ENCODE measurements around the gene ANKRD13B. TPM values are rescaled to one million over a fixed set of nuclear protein-coding genes. Genes with fewer than 3 reads are reported as not detected.

The ANKRD13B gene
- total and polyA plus RNA-seq, 2 of the 13 experiments (the other 11 are each of a cell fraction or from before 2014, with no cell fraction given): 1.7 to 1.8 TPM

DNA sequence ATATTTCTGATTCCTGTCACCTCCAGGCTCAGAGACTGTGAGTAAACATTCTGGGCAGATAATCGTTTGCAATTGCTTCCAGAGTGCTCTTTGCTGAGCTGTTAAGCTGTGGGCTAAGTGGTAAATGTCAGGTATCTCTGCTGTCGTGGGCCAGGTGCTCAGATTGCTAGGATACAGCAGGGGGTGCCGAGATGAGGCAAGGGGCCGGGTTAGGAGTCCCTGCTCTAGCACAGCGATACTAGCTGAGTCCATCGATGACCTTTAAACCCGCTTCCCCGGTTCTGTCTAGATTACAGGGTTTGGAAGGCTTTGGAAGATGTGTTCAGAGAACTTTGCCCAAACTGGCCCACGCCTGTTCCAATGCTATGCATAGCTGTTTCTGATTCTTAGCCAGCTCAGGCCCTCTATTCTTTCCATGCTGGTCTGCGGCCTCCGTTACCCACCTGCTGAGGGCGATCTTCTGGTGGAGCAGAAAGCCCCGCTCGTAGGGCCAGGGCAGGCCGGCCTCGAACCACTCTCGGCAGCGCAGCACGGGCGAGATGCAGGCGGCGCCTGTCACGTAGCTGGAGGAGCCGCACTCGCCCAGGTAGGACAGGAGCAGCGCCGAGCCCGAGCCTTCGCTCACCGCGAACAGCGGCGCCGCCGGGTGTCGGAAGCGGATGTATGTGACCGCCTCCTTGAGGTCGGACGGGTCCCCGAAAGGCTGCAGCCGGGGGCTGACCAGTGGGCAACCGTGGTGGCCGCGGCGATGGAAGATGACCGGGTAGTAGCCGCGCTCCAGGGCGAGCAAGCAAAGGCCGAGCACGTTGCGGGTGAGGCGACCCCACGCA lies 27.1 kb upstream of the ANKRD13B start (continued):
- TF ChIP-seq, protein P1, sequence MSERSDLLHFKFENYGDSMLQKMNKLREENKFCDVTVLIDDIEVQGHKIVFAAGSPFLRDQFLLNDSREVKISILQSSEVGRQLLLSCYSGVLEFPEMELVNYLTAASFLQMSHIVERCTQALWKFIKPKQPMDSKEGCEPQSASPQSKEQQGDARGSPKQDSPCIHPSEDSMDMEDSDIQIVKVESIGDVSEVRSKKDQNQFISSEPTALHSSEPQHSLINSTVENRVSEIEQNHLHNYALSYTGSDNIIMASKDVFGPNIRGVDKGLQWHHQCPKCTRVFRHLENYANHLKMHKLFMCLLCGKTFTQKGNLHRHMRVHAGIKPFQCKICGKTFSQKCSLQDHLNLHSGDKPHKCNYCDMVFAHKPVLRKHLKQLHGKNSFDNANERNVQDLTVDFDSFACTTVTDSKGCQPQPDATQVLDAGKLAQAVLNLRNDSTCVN (CRISPR knock-in tag; IDR thresholded peaks at IDR 0.05; ENCODE audit: borderline replicate concordance): peak; percentile 21; the same call in 1 of the 2 replicates
- TF ChIP-seq ZNF3 (CRISPR knock-in tag; IDR thresholded peaks at IDR 0.05): no peak
- TF ChIP-seq NR2F2 (IDR thresholded peaks at IDR 0.05; ENCODE audit: borderline replicate concordance, low read depth): no peak
- TF ChIP-seq MATR3 (CRISPR knock-in tag; IDR thresholded peaks at IDR 0.05): no peak
- TF ChIP-seq RAD51 (IDR thresholded peaks at IDR 0.05; ENCODE audit: borderline replicate concordance): no peak
- TF ChIP-seq ZNF251 (CRISPR knock-in tag; IDR thresholded peaks at IDR 0.05): no peak
- TF ChIP-seq, protein P2, sequence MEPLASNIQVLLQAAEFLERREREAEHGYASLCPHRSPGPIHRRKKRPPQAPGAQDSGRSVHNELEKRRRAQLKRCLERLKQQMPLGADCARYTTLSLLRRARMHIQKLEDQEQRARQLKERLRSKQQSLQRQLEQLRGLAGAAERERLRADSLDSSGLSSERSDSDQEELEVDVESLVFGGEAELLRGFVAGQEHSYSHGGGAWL (CRISPR knock-in tag; IDR thresholded peaks at IDR 0.05): no peak; the same call in 1 of the 2 replicates
- 0 out of 2 replicates have a peak, but pooled peaks have one; percentile 19 for TF ChIP-seq PITX1 (CRISPR knock-in tag; IDR thresholded peaks at IDR 0.05)
- 0 out of 2 replicates have a peak, but pooled peaks have one; percentile 38 for TF ChIP-seq ZNF446 (CRISPR knock-in tag; IDR thresholded peaks at IDR 0.05)
- no peak for TF ChIP-seq ZXDC (CRISPR knock-in tag; IDR thresholded peaks at IDR 0.05)
- TF ChIP-seq ZNF792 (CRISPR knock-in tag; IDR thresholded peaks at IDR 0.05): 0 out of 2 replicates have a peak, but pooled peaks have one; percentile 10
- TF ChIP-seq ESRRA (CRISPR knock-in tag; IDR thresholded peaks at IDR 0.05; ENCODE audit: low read depth): 0 out of 2 replicates have a peak, but pooled peaks have one; percentile 17
- no peak for TF ChIP-seq ATF1 (CRISPR knock-in tag; IDR thresholded peaks at IDR 0.05)
- no peak for TF ChIP-seq ZNF224 (CRISPR knock-in tag; IDR thresholded peaks at IDR 0.05)
- TF ChIP-seq RXRA (CRISPR knock-in tag; IDR thresholded peaks at IDR 0.05): peak; percentile 53; the same call in 1 of the 2 replicates
- no peak for TF ChIP-seq ZNF367 (CRISPR knock-in tag; IDR thresholded peaks at IDR 0.05; ENCODE audit: borderline replicate concordance)
- TF ChIP-seq, protein P3, sequence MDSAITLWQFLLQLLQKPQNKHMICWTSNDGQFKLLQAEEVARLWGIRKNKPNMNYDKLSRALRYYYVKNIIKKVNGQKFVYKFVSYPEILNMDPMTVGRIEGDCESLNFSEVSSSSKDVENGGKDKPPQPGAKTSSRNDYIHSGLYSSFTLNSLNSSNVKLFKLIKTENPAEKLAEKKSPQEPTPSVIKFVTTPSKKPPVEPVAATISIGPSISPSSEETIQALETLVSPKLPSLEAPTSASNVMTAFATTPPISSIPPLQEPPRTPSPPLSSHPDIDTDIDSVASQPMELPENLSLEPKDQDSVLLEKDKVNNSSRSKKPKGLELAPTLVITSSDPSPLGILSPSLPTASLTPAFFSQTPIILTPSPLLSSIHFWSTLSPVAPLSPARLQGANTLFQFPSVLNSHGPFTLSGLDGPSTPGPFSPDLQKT (CRISPR knock-in tag; IDR thresholded peaks at IDR 0.05; ENCODE audit: borderline replicate concordance): no peak
- TF ChIP-seq, protein P4, sequence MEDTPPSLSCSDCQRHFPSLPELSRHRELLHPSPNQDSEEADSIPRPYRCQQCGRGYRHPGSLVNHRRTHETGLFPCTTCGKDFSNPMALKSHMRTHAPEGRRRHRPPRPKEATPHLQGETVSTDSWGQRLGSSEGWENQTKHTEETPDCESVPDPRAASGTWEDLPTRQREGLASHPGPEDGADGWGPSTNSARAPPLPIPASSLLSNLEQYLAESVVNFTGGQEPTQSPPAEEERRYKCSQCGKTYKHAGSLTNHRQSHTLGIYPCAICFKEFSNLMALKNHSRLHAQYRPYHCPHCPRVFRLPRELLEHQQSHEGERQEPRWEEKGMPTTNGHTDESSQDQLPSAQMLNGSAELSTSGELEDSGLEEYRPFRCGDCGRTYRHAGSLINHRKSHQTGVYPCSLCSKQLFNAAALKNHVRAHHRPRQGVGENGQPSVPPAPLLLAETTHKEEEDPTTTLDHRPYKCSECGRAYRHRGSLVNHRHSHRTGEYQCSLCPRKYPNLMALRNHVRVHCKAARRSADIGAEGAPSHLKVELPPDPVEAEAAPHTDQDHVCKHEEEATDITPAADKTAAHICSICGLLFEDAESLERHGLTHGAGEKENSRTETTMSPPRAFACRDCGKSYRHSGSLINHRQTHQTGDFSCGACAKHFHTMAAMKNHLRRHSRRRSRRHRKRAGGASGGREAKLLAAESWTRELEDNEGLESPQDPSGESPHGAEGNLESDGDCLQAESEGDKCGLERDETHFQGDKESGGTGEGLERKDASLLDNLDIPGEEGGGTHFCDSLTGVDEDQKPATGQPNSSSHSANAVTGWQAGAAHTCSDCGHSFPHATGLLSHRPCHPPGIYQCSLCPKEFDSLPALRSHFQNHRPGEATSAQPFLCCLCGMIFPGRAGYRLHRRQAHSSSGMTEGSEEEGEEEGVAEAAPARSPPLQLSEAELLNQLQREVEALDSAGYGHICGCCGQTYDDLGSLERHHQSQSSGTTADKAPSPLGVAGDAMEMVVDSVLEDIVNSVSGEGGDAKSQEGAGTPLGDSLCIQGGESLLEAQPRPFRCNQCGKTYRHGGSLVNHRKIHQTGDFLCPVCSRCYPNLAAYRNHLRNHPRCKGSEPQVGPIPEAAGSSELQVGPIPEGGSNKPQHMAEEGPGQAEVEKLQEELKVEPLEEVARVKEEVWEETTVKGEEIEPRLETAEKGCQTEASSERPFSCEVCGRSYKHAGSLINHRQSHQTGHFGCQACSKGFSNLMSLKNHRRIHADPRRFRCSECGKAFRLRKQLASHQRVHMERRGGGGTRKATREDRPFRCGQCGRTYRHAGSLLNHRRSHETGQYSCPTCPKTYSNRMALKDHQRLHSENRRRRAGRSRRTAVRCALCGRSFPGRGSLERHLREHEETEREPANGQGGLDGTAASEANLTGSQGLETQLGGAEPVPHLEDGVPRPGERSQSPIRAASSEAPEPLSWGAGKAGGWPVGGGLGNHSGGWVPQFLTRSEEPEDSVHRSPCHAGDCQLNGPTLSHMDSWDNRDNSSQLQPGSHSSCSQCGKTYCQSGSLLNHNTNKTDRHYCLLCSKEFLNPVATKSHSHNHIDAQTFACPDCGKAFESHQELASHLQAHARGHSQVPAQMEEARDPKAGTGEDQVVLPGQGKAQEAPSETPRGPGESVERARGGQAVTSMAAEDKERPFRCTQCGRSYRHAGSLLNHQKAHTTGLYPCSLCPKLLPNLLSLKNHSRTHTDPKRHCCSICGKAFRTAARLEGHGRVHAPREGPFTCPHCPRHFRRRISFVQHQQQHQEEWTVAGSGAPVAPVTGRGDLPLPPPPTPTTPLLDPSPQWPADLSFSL (CRISPR knock-in tag; IDR thresholded peaks at IDR 0.05): no peak

All from HepG2 (cell line).